ENCODE measurements around the gene ARPC2.

ARPC2 gene

GRCh38 chr2:218244204-218244603 lies 27.2 kb downstream of the ARPC2 start:
- DNase-seq (ENCODE audit: low read depth, low spot score) = no peak

DNA sequence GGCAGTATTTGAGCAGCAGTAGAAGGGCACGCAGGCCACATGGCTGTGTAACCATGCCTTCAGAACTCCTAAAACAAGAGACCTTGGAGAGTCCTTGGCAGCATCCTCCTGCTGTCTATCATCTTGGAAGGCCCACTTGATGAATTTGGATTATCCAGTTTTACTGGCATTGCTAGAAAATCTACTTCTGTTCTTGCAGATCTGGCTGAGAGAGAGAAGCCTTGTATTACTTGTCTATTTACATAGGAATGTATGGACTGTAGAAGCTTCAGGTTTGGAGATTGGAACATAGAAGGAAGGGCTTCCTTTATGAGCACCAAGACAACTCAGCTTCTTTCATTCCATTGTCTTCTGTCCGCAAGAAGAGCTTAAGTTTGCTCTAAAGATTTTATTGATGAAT lies 27.7 kb downstream of the ARPC2 start:
- no peak overlapping the region for H3K4me3 ChIP-seq (ENCODE audit: low read length)
- no peak for DNase-seq (ENCODE audit: low read depth, low spot score)

More at GRCh38 chr2:218244204-218244603, 27.2 kb downstream of the ARPC2 start:
- no peak overlapping the region for H3K4me3 ChIP-seq (ENCODE audit: low read length)

DNA sequence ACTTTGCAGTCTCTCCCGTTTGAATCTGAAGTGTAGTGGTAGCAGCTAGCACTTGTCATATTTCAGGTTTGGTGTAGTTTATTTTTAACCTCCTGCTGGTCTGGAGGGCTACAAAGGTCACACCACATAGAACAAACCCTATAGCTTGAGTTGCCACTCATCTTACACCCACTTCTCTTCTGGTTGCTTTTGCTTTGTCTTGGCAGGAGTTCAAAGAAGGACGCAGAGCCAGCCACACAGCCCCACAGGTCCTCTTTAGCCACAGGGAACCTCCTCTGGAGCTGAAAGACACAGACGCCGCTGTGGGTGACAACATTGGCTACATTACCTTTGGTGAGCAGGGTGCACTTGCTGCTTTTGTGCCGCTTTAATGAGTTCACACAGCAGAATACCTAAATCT lies 28.2 kb downstream of the ARPC2 start:
- no peak for DNase-seq (ENCODE audit: low read depth, low spot score)

GRCh38 chr2:218249691-218250090 lies 32.7 kb downstream of the ARPC2 start:
- H3K4me3 ChIP-seq (ENCODE audit: low read length) = no peak overlapping the region
- DNase-seq (ENCODE audit: low read depth, low spot score) = no peak

More for the DNA sequence above, 28.2 kb downstream of the ARPC2 start:
- H3K4me3 ChIP-seq (ENCODE audit: low read length) = no peak overlapping the region

DNA sequence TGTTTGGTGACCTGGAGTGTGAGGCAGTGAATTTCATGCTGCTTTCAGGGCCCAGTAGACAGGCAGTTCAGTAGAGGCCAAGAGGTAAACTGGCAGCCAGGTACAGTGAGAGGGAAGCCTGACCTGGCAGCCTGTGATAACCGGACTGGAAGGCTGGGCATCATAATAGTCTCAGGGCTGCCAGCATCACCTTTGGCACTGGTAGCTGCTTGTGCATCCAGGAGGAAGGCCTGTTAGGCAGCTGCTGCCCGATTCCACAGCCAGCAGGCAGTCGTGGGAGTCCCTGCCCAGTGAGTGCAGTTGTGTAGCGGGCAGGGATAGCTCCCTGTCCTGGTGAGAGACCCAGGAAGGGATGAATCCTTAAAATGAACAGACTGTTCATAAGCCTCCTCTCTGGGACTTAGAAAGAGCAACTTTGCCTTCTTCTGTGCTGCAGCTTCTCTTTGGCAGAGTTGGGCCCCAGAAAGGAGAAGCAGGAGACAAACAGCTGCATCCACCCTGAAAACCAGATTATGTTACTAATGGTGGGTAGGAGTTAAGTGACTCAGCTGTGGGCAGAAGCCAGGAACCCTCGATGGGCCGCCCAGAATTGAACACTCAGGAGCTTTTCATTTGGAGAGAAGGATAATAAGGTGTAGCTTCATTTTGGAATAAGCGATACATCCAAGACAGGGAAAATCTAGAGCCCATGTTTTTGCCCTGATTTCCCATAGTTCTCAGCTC lies 35.7 kb downstream of the ARPC2 start:
- H3K4me3 ChIP-seq (ENCODE audit: low read length) = no peak overlapping the region
- no peak for DNase-seq (ENCODE audit: low read depth, low spot score)

DNA sequence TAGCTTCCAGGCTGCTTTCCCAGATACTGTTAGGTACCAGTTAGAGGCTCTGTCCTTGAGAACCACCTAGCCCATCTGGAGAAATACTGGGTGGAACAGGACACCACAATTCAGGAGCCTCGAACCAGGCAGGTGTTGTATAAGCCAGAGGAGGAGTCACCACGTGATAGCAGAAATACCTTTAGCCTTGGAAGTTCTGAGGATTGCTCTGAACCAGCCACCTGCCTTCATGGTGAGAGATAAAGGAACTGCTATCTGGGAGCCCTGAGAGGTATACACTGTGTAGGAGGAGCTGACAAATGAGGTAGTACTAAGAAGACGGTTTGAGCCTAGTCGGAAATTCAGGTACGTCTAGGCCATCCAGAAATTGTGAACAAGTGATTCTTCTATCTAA lies 36.2 kb downstream of the ARPC2 start:
- DNase-seq (ENCODE audit: low read depth, low spot score) = no peak
- H3K4me3 ChIP-seq (ENCODE audit: low read length) = no peak overlapping the region

- no peak overlapping the region for H3K4me3 ChIP-seq (ENCODE audit: low read length)
- DNase-seq (ENCODE audit: low read depth, low spot score) = no peak
Measured at GRCh38 chr2:218255446-218255845, 38.5 kb downstream of the ARPC2 start.

DNA sequence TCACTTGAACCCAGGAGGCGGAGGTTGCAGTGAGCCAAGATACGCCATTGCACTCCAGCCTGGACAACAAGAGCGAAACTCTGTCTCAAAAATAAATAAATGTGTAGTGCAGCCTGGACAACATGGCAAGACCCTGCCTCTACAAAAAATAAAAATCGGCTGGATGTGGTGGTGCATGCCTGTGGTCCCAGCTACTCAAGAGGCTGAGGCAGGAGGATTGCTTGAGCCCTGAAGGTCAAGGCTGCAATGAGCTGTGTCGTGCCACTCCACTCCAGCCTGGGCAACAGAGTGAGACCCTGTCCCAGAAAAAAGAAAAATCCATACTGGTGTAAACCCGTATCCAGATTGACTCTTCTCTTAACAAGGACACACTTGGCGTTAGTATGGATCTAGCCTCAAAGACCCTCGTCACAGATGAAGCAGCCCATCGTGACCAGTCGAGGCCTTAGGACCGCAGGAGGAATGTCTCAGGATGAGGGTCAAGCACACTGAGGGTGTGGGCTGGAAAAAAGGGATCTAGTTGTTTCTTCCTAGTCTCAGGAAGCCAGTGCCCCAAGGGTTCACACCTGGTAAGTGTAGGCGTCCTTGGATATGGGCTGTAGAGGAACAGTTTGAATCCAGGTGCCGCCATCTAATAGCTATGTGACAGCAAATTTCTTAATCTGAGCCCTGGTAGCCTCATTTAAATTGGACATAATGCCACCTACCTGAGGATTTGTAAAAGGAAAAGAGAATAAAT lies 39.8 kb downstream of the ARPC2 start:
- no peak for DNase-seq (ENCODE audit: low read depth, low spot score)
- H3K4me3 ChIP-seq (ENCODE audit: low read length) = no peak overlapping the region

- H3K4me3 ChIP-seq (ENCODE audit: low read length) = no peak overlapping the region
- peak; percentile 53 for DNase-seq (ENCODE audit: low read depth, low spot score)
Measured at GRCh38 chr2:218257390-218257981, 40.5 kb downstream of the ARPC2 start.

- DNase-seq (ENCODE audit: low read depth, low spot score) = no peak
- no peak overlapping the region for H3K4me3 ChIP-seq (ENCODE audit: low read length)
Measured at GRCh38 chr2:218259099-218259961, 42.3 kb downstream of the ARPC2 start.

DNA sequence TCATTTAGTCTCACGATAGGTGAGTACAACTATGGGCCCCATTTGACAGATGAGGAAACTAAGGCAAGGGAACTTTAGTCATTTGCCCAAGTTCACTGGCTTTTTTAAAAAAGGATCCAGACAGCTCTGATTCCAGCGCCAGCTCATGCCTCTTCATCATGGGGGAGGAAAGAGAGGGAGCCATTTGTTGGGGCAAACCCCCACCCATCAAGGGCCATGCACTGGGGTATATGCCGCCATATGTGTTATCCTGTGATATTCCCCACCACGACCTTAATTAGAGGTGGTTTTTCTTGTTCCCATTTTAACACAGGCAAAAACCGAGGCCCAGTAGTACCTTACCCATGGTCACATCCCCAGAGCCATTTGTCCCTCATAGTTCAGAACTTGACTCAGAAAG lies 43.2 kb downstream of the ARPC2 start:
- no peak overlapping the region for H3K4me3 ChIP-seq (ENCODE audit: low read length)
- DNase-seq (ENCODE audit: low read depth, low spot score) = no peak

DNA sequence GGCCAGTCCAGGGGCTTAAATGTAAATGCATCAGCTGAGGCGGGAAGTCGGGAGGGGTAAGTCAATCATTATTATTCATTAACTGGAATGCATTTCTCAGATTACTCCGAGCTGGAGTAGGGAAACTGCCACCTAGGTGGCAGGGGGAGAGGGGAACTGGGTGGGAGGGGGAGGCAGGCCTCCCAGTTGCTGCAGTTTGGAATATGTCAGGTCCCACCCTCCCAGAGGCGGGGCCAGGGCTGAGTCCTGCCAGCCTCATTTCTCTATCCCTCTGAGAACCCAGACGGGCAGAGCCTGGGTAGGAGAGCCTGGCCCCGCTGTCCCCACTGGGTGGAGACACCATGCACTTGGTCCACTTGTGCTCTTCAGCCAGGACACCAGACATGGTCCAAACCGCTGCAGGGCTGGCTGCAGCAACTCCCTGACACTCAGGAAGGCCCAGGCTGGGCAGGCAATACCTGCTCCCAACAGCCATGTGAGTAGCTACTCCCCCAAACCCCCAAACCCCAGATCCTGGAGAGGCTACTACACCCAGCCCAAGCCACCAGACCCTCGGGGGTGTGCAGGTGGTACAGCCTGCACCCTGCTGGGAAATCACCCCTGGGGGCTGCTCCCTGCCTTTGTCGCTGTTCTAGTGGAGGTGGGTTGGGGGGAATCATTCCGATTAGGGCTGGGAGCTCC lies 43.9 kb downstream of the ARPC2 start, which contains the start of gene GPBAR1:
GPBAR1 (plus strand) TSS at position 274 of the 681 bp plus-strand sequence. CDS start 1,710 bp downstream, outside the sequence.
- DNase-seq (ENCODE audit: low read depth, low spot score) = no peak
- no peak within 1 kb of the TSS for H3K4me3 ChIP-seq (ENCODE audit: low read length)

- no peak overlapping the region for H3K4me3 ChIP-seq (ENCODE audit: low read length)
- DNase-seq (ENCODE audit: low read depth, low spot score) = no peak
Measured at GRCh38 chr2:218261423-218262236, 44.6 kb downstream of the ARPC2 start.

DNA sequence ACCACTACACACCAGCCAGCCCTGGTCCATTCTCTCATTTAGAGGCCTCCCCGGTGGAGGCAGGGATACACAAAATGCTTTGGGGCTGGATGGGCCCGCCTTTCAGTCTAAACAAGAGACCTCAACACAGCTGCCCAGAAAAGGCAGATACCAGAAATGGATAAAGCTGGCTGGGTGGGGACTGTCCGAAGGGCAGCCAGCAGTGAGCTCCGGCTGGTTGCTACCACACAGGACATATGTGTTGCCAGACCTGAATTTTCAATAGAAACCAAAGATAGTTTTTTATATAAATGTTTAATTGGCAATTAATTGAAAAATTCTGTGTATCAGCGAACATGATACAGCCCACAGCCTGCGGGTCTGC lies 45.2 kb downstream of the ARPC2 start:
- no peak for DNase-seq (ENCODE audit: low read depth, low spot score)
- no peak overlapping the region for H3K4me3 ChIP-seq (ENCODE audit: low read length)

GRCh38 chr2:218262631-218263586 lies 45.9 kb downstream of the ARPC2 start:
- DNase-seq (ENCODE audit: low read depth, low spot score) = no peak
- no peak overlapping the region for H3K4me3 ChIP-seq (ENCODE audit: low read length)

DNA sequence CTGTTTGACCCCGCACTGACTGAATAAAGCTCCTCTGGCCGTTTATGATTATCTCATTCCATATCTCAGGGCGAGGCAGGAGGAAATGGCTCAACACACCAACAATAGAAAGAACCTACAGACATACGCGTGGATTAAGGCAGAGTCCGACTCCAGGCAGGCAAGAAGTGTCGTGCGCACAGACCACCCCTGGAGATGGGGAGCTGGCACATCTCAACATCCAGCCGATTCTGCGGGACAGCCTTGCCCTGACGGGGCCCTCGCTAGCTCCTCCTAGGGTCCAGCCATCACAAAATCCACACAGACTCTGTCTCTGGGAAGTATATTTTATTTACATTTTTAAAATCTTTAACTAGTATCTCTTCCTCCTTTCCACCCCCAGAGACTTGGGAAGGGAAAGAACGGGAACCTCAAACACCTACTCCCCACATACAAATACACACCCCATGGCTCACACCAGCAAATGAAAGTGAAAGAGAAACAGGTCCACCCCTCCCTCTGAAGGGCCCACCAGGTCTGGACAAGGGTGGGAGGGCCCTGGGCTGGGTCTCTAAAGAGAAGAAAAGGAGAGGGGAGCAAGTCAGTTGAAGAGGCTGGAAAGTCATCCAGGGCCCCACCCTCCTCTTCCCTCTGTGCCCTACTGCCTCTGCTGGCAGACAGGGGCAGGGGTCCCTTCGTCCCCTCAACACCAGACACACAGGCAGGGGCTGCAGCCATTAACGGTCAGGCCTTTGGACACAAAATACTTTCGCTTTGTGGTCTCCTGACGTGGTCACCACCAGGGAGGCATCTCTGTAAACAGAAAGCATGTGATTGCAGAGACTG lies 47.0 kb downstream of the ARPC2 start:
- no peak for DNase-seq (ENCODE audit: low read depth, low spot score)
- no peak overlapping the region for H3K4me3 ChIP-seq (ENCODE audit: low read length)
